ENCODE results near the gene DNM2.

DNM2 gene

DNA sequence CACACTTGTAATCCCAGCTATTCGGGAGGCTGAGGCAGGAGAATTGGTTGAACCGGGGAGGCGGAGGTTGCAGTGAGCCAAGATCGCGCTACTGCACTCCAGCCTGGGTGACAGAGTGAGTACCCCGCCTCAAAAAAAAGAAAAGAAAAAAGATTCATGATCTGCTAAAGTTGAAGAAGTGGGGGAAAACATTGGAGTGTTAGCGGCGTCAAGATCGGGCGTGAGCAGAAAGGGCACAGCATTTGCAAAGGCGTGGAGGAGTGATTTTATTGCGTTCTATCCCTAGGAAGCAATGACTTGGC is 874 bp upstream of the DNM2 start:
- TF ChIP-seq, protein P1, sequence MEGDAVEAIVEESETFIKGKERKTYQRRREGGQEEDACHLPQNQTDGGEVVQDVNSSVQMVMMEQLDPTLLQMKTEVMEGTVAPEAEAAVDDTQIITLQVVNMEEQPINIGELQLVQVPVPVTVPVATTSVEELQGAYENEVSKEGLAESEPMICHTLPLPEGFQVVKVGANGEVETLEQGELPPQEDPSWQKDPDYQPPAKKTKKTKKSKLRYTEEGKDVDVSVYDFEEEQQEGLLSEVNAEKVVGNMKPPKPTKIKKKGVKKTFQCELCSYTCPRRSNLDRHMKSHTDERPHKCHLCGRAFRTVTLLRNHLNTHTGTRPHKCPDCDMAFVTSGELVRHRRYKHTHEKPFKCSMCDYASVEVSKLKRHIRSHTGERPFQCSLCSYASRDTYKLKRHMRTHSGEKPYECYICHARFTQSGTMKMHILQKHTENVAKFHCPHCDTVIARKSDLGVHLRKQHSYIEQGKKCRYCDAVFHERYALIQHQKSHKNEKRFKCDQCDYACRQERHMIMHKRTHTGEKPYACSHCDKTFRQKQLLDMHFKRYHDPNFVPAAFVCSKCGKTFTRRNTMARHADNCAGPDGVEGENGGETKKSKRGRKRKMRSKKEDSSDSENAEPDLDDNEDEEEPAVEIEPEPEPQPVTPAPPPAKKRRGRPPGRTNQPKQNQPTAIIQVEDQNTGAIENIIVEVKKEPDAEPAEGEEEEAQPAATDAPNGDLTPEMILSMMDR (IDR thresholded peaks at IDR 0.05; ENCODE audit: borderline replicate concordance, insufficient read depth, low read depth, low read length): no peak
- H3K4me3 ChIP-seq (ENCODE audit: low read depth, low read length): peak overlapping the region; percentile 12

DNA sequence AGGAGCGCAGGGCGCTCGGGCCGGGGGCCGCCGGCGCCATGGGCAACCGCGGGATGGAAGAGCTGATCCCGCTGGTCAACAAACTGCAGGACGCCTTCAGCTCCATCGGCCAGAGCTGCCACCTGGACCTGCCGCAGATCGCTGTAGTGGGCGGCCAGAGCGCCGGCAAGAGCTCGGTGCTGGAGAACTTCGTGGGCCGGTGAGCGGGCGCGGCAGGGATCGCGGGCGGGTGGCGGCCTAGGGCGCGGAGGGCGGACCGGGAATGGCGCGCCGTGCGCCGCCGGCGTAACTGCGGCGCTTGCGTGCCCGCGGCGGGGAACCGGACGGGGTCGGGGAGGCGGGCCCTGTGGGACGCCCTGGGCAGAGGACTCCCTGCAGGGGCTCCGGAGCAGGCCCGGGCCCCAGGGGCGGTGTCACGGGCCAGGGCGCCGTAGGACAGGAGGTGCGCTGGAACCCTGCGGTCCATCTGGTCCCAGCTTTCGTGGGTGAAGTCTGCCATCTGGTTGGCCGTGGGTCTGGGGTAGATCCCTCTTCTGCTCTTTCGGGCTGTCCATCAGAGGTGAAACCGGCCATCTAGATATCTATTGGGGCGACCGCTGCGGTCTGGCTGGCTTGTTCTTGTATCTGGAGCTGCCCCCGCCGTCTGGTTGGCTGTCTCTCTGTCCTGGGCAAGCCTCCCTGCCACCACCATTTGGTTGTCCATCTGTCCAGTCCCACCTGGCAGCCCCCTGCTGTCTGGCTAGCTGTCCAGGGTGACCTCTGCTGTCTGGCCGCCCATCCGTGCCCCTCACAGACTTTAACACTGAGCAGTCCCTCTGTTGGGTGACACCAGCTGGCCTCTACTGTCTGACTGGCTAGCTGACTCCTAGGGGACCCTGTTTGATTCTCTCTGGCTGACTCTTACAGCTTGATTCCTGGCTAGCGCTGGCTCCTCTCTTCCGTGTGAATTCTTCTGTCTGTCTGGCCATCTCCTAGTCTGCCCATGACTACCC is 622 bp downstream of the DNM2 start:
- H3K4me3 ChIP-seq (ENCODE audit: low read depth, low read length): peak overlapping the region; percentile 98
- TF ChIP-seq, protein P1 (IDR thresholded peaks at IDR 0.05; ENCODE audit: borderline replicate concordance, insufficient read depth, low read depth, low read length): no peak

DNA sequence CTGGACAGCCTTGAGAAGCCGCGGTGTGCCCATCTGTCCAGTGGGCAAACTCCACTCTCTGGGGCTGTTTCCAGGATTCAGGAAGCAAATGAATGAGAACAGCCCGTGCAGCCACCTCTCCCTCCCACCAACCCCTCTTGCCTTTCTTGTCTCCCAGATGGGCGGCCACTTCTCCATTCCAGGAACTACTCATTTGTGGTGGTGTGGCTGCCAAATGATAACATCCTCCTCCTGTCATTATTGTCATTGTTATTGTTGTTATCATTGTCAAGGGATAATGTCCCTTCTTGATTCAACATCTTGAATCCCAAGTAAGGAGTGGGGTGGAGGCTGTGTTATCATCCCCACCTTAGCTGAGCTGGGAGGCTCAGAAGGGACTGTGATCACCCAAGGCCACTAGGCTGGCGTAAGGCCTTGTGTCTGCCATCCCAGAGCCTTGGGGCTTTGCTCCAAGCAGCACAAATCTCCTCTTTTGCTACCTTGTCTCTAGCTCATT is 1.6 kb downstream of the DNM2 start:
- H3K4me3 ChIP-seq (ENCODE audit: low read depth, low read length): peak overlapping the region; percentile 98
- TF ChIP-seq, protein P1 (IDR thresholded peaks at IDR 0.05; ENCODE audit: borderline replicate concordance, insufficient read depth, low read depth, low read length): no peak

DNA sequence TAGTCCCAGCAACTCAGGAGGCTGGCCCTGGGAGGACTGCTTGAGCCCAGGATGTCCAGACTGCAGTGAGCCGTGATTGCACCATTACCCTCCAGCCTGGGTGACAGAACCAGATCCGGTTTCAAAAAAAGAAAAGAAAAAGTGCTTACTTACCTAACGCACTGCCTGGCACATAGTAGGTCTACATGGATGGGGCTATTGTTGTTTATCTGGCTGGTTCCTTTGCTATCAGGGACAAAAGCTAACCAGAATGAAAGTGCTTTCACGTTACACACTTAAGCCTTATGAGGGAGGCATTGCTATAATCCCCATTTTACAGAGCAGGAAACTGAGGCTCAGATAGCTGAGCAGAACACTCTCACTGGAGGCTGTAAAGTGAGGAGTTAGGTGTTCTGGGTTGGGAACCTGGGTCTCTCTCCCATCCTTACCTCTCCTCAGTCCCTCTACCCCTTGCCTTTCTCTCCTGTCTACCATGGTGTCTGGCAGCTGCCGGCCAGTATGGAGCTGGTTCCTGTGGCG is 2.8 kb downstream of the DNM2 start:
- no peak overlapping the region for H3K4me3 ChIP-seq (ENCODE audit: low read depth, low read length)
- TF ChIP-seq, protein P1 (IDR thresholded peaks at IDR 0.05; ENCODE audit: borderline replicate concordance, insufficient read depth, low read depth, low read length): no peak

DNA sequence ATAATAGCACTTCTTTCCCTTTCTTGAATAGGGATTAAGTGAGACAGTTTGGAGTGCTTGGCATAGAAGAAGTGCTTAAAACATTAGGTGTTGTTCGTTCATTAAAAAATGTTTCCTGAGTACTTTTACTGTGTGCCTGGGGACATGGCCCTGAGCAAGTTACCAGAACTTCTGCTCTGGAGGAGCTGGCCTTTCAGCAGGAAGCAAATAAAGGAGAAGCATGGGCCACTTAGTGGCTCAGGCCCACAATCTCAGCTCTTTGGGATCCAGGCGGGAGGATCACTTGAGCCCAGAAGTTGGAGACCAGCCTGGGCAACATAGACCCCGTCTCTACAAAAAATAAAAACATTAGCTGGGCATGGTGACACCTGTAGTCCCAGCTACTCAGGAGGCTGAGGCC is 5.7 kb downstream of the DNM2 start:
- H3K4me3 ChIP-seq (ENCODE audit: low read depth, low read length): no peak overlapping the region
- TF ChIP-seq, protein P1 (IDR thresholded peaks at IDR 0.05; ENCODE audit: borderline replicate concordance, insufficient read depth, low read depth, low read length): no peak

DNA sequence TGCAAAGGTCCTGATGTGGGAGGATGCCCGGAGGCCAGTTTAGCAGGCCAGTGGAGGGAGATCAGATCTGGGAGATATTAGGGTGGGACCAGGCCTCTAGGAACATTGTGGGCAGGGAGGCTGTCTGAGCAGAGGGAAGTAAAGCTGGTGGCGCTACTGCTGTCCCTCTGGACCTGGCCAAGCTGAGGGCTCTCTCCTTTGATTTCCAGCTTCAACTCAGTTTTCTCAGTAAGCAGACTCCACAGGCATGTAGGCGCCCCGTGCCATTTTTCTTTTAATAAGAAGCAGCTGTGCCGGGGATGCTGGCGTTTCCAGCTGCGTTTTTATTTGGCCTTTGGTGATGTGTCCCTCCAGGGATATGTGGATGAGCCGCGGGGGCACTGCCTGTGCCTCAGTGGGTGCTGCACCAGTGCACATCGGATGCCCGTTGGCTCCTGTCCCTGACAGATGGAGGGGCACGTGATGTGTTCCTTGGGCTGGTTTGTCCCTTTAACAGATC is 6.7 kb downstream of the DNM2 start:
- no peak overlapping the region for H3K4me3 ChIP-seq (ENCODE audit: low read depth, low read length)
- TF ChIP-seq, protein P1 (IDR thresholded peaks at IDR 0.05; ENCODE audit: borderline replicate concordance, insufficient read depth, low read depth, low read length): no peak

Measured in GM12875 (cell line).